Activated naive CD4-positive, alpha-beta T cell treated with anti-CD3 and anti-CD28 coated beads, Interleukin-2, amount 50 U/mL, for 72 hours (primary cell): ENCODE data around the gene NISCH. TPM values are rescaled to one million over a fixed set of nuclear protein-coding genes. Genes with fewer than 3 reads are reported as not detected.

ENCODE experiments used
- ATAC-seq, 2 donors: fragments of 150-1000 bp; cut with Tn5 transposase; 2 replicates each; pipeline ENCODE4 v1.10.0; 2021; ENCODE audit warnings: mild to moderate bottlenecking in 2 of 2, moderate library complexity in 2 of 2
- DNase-seq, 2 donors: peaks; one replicate each; pipeline ENCODE4 v3.0.0; 2021 to 2022; ENCODE audit warnings: low spot score in 2 of 2
- H3K27ac Mint-ChIP-seq, 2 donors: one replicate each; pipeline ENCODE4 v1.8.0; 2022; ENCODE audit warnings: mild to moderate bottlenecking in 2 of 2, mixed read lengths in 2 of 2
- H3K36me3 Mint-ChIP-seq, 2 donors: one replicate each; pipeline ENCODE4 v1.8.0; 2022; ENCODE audit warnings: mixed read lengths in 2 of 2
- H3K9me3 Mint-ChIP-seq, 2 donors: one replicate each; pipeline ENCODE4 v1.8.0; 2022; ENCODE audit warnings: mixed read lengths in 2 of 2
- total RNA-seq, 2 donors: library from RNA; stranded (reverse); gene quantifications; one replicate each; pipeline ENCODE4 v1.2.3, GENCODE V29; 2022

The NISCH gene
- total RNA-seq, 2 donors from 2014 or later: 79.7 to 105 TPM

DNA sequence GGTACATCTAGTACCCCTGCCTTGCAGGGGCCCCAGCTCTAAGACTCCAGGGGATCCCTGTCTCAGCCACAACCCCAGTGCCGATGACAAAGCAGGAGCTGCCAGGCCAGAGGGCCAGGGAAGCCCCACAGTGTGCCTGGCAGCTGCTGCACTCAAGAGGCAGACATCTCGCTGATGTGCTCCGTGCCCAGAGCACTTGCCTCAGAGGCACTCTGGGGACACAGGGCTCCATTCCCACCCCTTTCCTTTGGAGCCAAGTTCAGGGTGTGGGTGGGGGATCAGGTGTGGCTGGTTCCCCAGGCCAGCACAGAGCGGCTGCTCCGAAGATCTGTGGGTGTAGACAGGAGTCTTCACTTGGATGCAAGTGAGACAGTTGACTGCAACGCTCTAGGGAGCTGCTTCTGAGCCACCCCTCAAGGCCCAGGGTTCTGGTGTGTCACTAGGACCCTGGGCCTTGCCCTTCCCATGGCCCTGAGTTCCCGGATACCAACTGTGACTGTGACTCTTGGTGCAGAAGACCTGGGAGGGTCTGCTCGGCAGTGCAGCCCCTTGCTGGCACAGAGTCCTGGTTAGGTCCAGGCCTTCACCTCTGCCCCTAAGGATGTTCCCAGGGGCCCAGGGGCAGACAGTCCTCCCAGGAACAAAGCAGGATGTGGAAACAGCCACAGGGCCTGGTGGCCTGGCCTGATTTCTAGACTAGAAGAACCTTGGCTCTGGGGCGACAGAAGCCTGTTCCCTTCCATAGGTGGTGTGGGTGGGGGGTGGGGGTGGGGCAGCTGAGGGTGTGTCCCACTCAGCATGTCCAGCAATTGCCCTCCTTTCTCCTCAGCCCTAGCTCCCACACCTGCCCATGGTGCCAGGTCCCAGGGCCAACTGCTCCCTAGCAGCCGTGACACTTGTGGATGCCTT lies 75.8 kb downstream of the NISCH start:
- H3K27ac Mint-ChIP-seq: no peak overlapping the region
- DNase-seq (peak in 1 of 2 donors; percentile 48), ATAC-seq (no peak)
- H3K9me3 Mint-ChIP-seq: no peaks in the 10 kb centered on the region
- H3K36me3 Mint-ChIP-seq: no peaks in the 10 kb centered on the region

DNA sequence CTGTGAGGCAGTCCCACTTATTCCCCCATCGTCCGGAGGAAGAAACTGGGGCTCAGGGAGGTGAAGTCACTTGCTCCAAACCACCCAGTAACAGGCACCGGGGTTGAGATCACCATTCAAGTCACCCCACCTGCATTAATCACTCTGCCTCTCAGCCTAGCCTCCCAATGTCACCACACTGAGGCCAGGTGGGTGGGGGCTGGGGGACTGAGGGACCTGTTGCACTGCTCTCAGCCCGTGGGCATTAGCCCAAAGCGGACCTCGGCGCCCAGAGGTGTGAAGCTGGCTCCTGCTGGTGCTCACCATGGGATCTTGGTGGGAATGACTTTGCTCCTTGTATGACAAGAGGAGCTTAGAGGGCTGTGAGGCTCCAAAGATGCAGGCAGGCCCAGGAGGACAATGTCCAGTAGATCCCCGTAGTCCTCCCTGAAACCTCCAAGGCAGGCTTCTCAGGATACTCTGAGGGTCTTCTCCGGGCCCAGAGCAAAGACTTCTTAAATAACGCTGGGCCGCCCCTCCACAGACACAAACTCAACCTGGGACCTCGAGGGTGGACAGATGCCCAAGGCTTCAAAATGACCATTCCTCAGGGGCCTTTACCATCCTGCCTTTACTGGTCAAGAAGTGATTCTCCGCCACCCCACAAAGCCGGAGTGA lies 76.6 kb downstream of the NISCH start:
- peak in 1 of 2 donors; percentile 50 for DNase-seq
- Mint-ChIP-seq H3K36me3 (peaks cover 6 to 7% of the 10 kb centered on the region in 2 donors), H3K27ac (peak overlapping the region in 1 of 2 donors; percentile 36), H3K9me3 (no peaks in the 10 kb centered on the region)
- ATAC-seq: no peak

DNA sequence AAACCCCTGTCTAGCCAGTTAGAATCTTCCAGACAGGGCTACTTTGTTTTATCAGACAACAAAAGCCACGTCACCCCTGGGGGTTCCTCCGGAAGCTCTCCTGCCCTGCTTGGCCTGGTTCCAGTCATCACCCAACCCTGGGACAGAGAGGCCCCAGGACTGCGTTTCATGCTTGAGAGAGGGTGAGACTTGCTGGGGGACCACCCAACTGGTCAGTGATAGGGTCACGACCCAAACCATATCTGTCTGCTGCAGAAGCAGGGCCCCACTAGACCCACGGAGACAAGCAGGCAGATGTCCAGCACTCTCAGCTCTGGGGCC lies 77.1 kb downstream of the NISCH start:
- DNase-seq (peak in 1 of 2 donors; percentile 54), ATAC-seq (no peak)
- H3K27ac Mint-ChIP-seq: peak overlapping the region in 1 of 2 donors; percentile 36

DNA sequence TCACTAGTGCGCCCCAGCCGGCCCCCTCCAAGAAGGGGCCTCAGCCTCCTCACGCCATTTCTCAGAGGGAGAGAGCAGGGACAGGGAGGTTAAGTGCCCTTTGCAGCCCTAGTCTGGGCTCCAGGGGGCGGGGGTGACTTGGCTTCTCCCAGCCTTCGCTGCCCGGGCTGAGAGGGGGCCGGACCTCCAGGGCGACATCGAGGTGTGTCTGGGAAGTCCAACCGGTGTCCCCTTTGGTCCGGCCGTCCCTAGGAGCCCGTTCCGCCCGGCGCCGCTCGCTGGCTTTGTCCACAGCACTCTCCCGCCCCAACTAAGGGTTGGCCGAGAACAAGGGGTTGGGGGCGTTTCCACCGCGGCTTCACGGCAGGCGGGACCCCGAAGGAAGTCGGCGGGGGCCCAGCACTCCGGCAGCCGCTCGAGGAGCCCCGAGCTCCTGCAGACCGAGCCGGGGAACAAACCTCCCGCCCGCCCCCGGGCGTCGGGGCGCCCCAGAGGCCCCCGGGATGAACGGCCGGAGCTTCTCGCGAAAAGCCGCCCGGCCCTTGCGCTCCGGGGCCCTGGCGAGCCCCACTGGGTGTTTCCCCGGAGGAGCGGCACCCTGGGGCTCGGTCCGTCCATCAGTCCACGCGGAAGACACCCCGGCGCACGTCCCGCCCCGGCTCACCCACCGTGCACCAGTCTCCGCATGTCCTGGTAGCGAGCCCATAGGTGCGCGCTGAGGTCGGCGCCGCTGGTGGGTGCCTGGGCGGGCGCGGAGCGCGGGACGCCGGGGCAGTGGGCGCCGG lies 77.6 kb downstream of the NISCH start:
- Mint-ChIP-seq H3K9me3 (no peaks in the 10 kb centered on the region), H3K36me3 (peaks cover 15 to 17% of the 10 kb centered on the region in 2 donors), H3K27ac (peak overlapping the region in 1 of 2 donors; percentile 36)
- DNase-seq (peak; percentile 30 to 61), ATAC-seq (peak in 1 of 2 donors; percentile 1)

More for the DNA sequence above, 77.1 kb downstream of the NISCH start:
- H3K36me3 Mint-ChIP-seq: peaks cover 10 to 12% of the 10 kb centered on the region in 2 donors
- no peaks in the 10 kb centered on the region for H3K9me3 Mint-ChIP-seq

DNA sequence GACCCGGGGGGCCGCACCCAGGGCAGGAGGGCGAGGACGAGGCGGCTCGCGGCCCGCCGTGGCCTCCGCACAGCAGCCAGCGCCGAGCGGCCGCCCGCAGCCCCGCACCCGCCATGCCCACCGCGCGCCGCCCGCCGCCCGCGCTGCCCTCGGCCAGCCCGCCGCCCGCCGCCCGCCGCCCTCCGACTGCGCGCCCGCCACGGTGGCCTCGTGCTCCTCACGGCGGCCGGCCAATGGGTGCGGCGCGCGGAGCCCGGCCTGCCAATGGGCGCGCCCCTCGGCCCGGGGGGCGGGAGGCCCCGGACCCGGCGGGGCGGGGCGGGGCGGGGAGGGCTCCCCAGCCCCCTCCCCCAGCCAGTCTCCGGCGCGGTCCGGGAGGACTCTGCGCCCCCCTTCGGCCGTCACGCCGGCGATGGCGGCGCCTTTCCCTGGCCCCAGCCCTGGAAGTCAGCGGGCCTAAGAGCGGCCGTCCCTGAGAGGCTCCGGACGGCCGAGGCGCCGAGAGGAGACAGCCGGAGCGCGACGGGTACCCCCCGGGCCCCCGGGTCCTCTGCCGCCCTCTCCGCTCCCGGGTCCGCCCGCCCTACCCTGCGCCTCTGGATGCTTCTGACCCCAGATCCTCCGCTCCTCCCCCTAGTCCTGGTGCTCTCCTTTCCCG lies 78.3 kb downstream of the NISCH start, which contains the start of gene NT5DC2:
Gene NT5DC2, minus strand, starts transcription at position 235 of the 658 bp plus-strand sequence. Its CDS starts 120 bp downstream, at position 115.
- ATAC-seq: peak; percentile 35 to 63
- no peaks in the 10 kb centered on the region for H3K9me3 Mint-ChIP-seq
- peak; percentile 70 to 81 for DNase-seq
- peak within 1 kb of the TSS; percentile 36 to 74 for H3K27ac Mint-ChIP-seq
- peaks cover 20 to 21% of the 10 kb centered on the region in 2 donors for H3K36me3 Mint-ChIP-seq

DNA sequence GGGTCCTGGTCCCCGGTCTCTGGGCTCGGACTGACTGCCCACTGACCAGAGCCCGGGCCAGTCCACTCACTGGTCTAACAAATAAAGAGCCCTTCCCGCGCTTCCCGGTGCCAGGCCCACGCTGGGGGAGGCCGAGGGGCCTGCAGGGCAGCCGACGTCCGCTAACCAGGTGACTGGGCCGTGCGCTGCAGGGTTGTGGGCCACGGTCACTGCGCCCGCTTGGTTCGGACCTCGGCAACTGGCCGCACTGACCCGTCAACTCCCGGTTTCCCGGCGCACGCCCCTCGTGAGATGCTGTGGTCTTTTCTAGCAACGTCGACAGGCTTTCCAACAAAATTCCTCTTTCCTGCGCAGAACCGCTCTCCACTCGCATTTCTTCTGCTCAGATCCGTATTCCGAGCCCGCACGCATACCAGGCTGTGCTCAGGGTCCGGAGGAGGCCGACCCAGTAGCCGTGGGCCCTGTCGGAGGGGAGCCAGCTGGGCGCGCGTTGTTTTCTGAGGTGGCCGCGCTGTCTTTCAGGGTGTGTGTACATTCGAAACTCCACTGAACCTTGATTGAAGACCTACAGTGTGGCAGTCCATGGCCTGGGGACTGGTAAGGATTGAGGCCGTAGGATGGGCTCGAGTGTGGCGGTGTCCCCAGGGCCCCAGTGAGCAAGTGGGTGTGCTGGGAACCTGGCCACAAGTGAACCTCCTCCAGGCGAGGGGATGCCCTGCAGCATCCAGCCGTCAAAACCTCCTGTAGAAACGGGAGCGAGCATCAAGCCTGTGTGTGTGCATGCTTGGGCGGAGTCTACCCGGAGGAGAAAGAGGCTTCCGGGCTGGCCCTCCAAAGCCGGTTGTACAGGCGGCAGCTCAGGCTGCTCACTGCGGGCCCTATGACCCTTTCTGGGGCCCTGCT lies 79.1 kb downstream of the NISCH start:
- peaks cover 27 to 28% of the 10 kb centered on the region in 2 donors for H3K36me3 Mint-ChIP-seq
- ATAC-seq (no peak), DNase-seq (no peak)
- peaks cover 0 to 5% of the 10 kb centered on the region in 2 donors for H3K9me3 Mint-ChIP-seq
- peak overlapping the region; percentile 15 to 74 for H3K27ac Mint-ChIP-seq

DNA sequence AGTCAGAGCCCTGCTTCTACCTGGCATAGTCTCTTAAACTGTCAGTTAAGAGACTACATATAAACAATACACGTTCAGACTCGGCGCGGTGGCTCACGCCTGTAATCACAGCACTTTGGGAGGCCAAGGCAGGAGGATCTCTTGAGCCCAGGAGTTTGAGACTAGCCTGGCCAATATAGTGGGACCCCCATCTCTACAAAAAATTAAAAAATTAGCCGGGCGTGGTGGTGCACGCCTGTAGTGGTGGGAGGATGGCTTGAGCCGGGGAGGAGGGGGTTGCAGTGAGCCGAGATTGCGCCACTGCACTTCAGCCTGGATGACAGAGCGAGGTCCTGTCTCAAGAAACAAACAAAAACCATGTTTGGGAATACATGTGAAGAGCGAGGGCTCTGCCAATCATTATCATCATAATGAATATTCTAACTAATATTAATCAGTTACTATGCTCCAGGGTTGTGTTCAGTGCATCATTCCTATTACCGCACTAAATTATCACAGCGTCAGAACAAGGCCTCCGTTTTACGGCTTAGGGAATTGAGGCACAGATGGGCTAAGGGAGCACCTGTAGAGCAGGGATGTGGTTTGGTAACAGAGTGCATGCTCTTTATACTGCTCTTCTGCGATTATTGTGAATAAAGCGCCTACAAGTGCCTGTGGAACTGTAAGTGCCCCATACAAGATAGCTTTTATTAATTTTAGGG lies 80.2 kb downstream of the NISCH start:
- Mint-ChIP-seq H3K27ac (peak overlapping the region in 1 of 2 donors; percentile 93), H3K9me3 (peaks cover 0 to 5% of the 10 kb centered on the region in 2 donors), H3K36me3 (peaks cover 27 to 30% of the 10 kb centered on the region in 2 donors)
- ATAC-seq (no peak), DNase-seq (no peak)

DNA sequence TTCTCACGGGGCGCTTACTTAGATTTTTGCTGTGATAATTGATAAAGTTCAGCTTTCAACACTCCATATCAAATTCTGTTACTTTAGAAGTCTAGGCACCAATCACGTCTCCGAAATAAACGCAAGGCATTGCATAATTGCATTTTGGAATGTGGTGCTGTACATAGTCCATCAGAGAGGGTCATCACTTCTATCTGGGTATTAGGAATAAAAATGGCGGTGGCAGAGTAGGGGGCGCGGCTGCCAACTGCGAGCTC lies 80.6 kb downstream of the NISCH start:
- DNase-seq (no peak), ATAC-seq (no peak)
- H3K27ac Mint-ChIP-seq: peak overlapping the region in 1 of 2 donors; percentile 93
- H3K36me3 Mint-ChIP-seq: peaks cover 27 to 34% of the 10 kb centered on the region in 2 donors
- H3K9me3 Mint-ChIP-seq: peaks cover 0 to 5% of the 10 kb centered on the region in 2 donors

DNA sequence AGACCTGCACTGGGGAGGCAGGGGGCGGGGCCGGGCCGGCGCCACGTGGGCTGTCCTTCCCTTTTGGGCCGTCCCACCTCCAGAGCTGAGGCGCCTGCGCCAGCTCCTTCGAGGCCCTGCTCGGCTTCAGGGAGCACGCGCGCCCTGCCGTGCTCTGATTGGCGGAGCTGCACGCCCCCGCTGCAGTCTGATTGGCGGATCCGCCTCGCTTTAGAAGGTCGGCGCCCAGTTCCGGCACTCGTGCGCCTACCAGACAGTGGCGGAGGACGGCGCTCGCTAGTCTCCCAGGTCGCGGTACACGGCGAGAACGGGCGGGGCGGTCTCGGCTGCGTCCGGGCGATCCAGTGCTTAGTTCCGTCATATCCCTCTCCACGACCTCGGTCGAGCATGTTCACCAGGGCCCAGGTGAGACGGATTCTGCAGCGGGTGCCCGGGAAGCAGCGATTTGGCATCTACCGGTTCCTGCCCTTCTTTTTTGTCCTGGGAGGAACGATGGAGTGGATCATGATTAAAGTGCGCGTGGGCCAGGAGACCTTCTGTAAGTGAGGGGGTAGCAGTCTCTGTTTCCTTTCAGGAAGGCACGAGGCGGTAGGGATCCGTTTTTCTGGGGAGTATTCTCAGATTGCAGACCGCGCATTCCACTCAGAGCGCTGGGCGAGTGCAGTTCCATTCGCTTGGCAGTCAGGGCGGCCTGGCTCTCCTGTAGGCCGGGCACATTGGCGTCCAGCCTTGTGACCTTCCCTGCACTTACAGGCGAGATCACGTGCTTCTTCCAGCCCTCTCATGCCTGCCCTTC lies 81.2 kb downstream of the NISCH start, which contains the start of gene UQCC5:
Gene UQCC5, plus strand, starts transcription at position 237 of the 796 bp plus-strand sequence. Its CDS starts 151 bp downstream, at position 388.
- Mint-ChIP-seq H3K27ac (peak within 1 kb of the TSS; percentile 93 to 99), H3K9me3 (peaks cover 0 to 5% of the 10 kb centered on the region in 2 donors), H3K36me3 (peaks cover 31 to 36% of the 10 kb centered on the region in 2 donors)
- DNase-seq: peak; percentile 97 to 99
- ATAC-seq: peak; percentile 90 to 92

DNA sequence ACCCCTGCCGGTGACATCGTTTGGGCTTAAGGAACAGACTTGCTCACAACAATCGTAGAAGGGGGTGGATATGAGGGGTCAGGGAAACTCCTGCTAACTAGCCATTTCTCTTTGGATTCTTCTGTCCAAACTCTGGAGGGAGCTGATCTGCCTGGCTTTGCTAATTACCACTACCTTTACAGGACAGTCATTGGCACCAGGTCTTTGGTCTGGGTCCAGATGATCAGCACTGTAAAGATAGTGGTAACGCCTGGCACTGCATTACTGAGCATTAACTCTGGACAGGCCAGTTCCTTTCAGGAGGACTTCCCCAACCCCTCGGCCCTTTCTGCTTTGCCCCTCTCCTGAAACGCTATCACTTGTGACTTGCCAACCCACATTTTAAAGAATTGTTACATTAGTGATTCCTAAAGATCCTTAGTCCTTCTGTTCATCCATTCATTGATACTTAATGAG lies 81.8 kb downstream of the NISCH start:
- Mint-ChIP-seq H3K27ac (peak overlapping the region; percentile 93 to 99), H3K36me3 (peaks cover 31 to 36% of the 10 kb centered on the region in 2 donors), H3K9me3 (peaks cover 0 to 5% of the 10 kb centered on the region in 2 donors)
- ATAC-seq (no peak), DNase-seq (no peak)

DNA sequence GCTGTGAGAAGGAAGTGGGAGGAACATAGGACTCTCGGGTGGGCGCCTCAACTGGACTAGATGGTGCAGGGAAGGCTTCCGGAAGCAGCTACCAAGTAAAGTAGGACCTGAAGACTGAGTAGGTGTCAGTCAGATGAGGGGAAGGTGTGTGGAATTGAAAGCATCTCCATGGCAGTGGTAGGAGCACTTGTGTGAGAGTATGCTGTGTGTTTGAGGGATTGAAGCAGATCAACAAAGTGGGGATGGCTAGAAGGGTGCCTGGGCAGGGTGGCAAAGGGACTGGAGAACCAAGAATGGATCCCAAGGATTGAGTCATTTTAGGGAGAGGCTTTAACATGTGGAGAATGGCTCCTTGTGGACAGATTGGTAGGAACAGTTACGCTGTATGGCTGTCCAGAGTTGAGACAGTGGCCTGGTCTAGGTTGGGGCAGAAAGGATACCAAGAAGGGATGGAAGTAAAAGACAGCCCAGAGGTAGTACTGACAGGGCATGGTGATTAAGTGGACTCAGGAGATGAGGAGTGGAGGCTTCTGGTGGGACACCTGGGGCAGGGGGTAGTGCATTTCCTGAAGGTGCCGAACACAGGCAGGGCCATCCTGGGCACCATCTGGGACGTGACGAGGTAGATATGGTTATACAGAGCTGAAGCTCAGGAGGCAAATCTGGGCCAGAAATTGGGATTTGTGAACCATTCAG lies 82.5 kb downstream of the NISCH start:
- H3K27ac Mint-ChIP-seq: peak overlapping the region; percentile 93 to 99
- H3K9me3 Mint-ChIP-seq: peaks cover 0 to 5% of the 10 kb centered on the region in 2 donors
- DNase-seq: no peak
- peaks cover 31 to 36% of the 10 kb centered on the region in 2 donors for H3K36me3 Mint-ChIP-seq
- ATAC-seq: no peak

DNA sequence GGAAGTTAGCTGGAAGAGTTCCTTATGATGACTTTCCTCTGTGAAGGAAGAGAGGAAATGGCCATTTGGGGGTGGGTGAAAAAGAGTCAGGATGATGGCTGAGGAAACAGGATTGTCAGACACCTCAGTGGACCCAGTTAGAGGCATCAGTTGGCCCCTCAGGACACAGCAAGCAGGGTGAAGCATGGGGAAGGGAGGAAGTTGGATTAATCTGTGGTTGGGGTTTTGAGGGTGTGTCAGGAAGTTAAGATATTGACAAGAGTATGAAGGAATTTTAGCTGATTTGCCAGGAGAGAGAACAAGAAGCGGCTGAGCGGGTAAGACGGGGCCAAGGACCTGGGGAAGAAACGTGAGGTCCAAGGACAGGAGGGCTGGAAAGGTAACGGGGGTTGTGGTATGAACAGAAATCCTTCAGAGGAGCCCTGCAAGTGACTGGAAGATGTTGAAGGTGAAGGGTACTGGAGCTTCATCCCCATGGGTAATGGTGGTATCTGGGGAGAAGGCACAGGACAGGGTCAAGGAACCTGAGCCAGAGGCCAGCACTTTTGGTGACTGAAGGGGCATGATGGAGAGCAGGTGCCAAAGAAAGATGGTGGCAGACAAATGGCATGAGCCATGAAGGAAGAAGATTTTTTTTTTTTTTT lies 83.7 kb downstream of the NISCH start:
- H3K36me3 Mint-ChIP-seq: peaks cover 31 to 36% of the 10 kb centered on the region in 2 donors
- ATAC-seq: no peak
- DNase-seq: no peak
- H3K27ac Mint-ChIP-seq: peak overlapping the region; percentile 78 to 92
- peaks cover 0 to 5% of the 10 kb centered on the region in 2 donors for H3K9me3 Mint-ChIP-seq

DNA sequence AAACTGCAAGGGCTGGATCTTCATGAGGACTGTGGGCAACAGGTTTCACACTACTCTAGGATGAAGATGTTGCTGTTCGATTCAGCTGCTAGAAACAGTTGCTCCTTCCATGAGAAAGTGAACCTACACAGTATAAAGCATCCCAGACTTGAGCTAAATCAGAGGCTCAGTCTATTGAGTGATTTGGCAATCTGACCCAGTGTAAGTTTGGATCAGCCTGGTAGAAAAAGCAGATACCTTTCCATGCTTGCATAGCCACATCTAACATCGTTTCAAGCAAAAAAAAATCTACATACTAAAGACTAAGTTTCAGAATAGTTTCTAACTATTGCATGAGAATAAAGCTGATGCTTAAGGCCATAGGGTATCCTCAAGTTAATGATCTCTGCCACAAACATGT lies 85.6 kb downstream of the NISCH start:
- Mint-ChIP-seq H3K9me3 (peaks cover 0 to 5% of the 10 kb centered on the region in 2 donors), H3K27ac (no peak overlapping the region), H3K36me3 (peaks cover 31 to 36% of the 10 kb centered on the region in 2 donors)
- ATAC-seq: no peak
- no peak for DNase-seq
